G401 (cell line): ENCODE data around the gene LONP2. TPM values are rescaled to one million over a fixed set of nuclear protein-coding genes. Genes with fewer than 3 reads are reported as not detected.
A peak's percentile ranks its signal among the peaks of the same experiment; 100 is the strongest.
"Not testable (repeated sequence)": the region's sequence is repeated elsewhere in the genome, so short reads cannot be mapped to it uniquely, and the experiment has no call there.

Experiments used
- DNase-seq: peaks from one replicate; pipeline ENCODE4 v3.0.0-alpha.2; 2015; ENCODE audit warnings: low spot score
- in situ Hi-C: cut with HindIII; loops from 2 replicates; pipeline ENCODE4 v1.10.0; 2016; ENCODE audit warnings: low sequenced_read_pairs, mixed read lengths
- total RNA-seq: library from RNA; depleted of rRNA; stranded (reverse); fragments of >200 nt; shearing (Covaris generic); gene quantifications from 2 replicates; pipeline ENCODE4 v1.2.3, GENCODE V29; 2014

LONP2 gene
- total RNA-seq, 1 experiment from 2014 or later, result 36.1 TPM

DNA sequence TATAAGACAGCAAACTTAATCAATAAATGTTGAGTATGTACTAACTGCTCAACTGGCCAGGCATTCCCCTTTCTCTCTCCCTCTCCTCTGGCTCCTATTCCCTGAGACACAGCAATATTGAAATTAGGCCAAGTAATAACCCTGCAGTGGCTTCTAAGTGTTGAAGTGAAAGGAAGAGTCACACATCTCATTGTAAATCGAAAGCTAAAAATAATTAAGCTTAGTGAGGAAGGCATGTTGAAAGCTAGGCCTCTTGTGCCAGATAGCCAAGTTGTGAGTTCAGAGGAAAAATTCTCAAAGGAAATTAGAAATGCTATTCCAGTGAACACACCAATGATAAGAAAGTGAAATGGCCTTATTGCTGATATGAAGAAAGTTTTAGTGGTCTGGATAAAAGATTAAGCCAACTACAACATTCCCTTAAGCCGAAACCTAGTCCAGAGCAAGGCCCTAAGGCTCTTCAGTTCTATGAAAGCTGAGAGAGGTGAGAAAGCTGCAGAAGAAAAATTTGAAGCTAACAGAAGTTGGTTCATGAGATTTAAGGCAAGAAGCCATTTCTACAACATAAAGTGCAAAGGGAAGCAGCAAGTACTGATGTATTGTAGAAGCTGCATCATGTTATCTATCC is 38.6 kb downstream of the LONP2 start:
- DNase-seq, result peak; percentile 17
- in situ Hi-C loops, result no loop called here

DNA sequence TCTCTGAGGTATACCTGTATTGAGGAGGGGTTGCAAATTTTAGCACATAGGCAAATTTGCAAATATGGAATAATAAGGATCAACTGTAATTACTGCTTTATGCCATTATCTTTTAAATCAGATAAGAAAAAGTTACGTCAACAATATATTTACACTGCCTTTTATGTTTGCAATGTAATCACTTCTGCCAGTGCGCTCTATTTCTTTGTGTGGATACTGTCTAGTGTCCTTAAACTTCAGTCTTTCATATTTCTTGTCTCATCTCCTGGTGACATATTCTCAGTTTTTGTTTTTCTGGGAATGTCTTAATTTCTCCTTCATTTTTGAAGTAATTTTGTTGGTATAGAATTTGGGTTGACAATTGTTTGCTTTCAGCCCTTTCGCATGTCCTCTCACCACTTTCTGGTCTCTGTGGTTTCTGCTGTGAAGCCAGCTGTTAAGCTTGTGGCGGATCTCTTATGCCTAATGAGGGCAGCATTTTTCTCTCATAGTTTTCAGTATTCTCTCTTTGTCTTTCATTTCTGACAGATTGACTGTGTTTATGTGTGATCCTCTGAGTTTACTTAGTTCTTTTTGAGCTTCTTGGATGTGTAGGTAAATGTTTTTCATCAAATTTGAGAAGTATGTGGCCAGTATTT is 40.8 kb downstream of the LONP2 start:
- DNase-seq, result no peak

DNA sequence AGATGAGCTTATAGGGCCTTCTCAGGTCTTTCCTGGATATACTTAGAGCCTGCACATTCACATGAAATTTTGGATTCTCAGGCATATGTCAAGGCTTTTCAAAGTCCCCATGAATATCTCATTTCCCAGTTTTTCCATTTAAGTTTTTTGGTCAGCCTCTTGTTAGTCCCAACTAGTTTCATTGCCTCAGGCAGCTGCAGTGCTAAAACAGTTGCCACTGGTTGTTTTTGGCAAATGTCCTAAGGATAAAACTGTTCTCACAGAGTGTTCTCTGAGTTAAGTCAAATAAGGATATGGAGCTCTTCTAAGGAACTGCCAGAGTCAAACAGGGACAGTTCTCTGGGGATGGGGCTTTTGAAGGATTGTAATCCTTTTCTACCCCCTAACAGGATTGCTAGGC is 43.1 kb downstream of the LONP2 start:
- in situ Hi-C loops, result no loop called here

More for the DNA sequence above, 40.8 kb downstream of the LONP2 start:
- in situ Hi-C loops, result no loop called here

DNA sequence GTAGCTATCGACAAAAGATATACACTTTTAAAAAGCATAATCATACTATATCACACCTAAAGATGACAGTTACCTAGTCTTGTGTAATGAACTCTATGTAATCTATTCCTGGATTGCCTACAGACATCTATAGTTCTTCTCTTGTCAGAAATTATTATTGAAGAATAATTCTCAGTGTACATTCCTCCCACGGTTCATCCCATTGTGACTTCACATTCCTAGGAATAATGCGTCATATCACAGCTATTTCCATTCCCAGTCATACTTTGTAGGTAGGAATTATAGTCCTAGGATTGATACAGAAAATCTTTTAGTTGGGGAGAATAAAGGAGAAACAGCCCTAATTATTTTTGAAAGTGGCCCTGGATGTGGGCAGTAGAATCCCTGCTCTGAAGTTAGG is 47.2 kb downstream of the LONP2 start:
- in situ Hi-C loops, result no loop called here
- no peak for DNase-seq

More for the DNA sequence above, 43.1 kb downstream of the LONP2 start:
- no peak for DNase-seq

DNA sequence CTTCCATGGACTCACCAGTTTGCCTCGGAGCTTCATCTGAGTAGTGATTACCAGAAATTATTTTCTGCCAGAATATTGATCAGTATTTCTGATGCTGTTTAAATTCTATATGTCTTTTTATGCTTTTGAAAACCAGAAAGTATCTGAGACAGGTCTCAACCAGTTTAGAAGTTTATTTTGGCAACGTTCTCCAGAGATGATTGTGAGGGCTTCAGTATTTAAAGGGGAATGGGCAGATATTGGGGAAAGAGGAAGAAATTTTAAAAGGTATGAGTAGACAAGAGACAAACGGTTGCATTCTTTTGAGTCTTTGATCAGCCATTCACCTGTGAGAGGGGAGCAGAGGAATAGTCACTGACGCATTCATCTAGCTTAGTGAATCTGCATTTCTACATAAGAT is 47.7 kb downstream of the LONP2 start:
- DNase-seq, result no peak

DNA sequence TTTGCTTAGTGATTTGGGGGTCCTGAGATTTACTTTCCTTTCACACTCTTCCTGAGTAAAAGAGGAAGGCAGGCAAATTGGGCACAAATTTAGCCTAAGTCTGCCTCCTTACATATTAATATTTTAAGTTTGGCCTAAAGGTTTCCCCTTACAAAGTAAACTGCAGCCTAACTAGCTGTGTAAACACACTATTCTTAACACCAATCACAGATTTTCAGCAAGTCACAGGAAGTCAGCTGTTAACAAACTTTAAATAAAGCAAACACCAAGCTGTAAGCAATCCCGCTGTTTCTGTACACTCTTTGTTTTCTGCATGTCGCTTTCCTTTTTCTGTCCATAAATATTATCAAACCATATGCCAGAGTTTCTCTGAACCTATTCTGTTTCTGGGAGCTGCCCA is 48.4 kb downstream of the LONP2 start:
- no peak for DNase-seq
- in situ Hi-C loops, result no loop called here

More for the DNA sequence above, 47.7 kb downstream of the LONP2 start:
- in situ Hi-C loops, result no loop called here

DNA sequence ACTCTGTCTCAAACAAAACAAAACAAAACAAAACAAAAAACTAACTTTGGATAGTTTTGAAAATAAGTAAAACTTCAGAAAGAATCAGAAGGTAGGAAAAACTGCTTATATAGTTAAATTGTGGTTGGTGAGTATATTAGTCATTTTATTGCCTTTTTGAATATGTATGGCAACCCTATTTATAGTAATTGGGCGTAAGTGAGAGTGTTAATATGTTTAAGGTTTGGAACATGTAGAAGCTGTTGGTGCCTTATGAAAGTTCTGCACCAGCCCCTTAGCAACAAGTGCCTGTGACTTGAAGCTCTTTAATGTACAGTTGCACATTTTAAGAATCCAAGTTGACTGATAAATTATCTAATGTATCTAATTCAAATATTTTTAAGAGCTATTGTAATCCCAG is 50.6 kb downstream of the LONP2 start:
- DNase-seq, result no peak
- in situ Hi-C loops, result no loop called here

DNA sequence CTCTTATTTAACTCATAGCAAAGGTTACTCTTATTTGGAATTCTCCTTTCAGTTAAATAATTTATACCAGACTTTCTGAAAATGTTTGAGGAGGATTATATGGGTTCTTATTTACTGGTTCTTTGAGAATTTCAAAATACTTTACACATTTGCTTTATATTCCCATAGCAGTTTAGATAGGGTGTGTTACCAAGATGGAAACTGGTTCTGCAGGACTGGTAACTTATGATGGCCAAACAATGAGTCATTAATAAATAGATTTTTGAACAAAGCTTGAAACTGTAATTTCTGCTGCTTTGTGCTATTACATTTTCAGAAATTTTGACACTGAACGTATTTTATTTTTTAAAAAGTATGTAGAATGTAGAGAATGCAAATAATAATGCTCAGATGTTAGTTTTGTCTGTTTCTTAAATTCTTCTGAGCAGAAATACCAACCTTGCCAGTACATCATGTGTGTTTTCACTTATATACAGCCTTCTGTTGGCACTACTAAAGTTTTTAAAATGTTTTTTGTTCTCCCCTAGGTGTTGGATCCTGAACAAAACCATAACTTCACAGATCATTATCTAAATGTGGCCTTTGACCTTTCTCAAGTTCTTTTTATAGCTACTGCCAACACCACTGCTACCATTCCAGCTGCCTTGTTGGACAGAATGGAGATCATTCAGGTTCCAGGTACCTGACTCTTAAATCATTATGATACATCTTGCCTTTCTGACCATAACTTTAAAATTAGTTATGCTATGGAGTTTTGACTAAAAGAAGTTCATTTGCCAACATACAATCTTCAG is 51.6 kb downstream of the LONP2 start:
- no peak for DNase-seq
- in situ Hi-C loops, result no loop called here

DNA sequence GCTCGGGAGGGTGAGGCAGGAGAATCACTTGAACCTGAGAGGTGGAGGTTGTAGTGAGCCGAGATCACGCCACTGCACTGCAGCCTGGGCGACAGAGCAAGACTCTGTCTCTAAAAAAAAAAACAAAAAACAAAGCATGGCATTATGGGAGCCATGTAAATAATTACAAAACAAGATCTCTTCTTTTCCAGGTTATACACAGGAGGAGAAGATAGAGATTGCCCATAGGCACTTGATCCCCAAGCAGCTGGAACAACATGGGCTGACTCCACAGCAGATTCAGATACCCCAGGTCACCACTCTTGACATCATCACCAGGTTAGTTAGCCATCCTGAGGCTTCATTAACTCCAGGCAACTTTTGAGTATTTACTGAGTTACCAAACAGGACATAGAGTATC is 55.4 kb downstream of the LONP2 start:
- no peak for DNase-seq
- in situ Hi-C loops, result no loop called here

DNA sequence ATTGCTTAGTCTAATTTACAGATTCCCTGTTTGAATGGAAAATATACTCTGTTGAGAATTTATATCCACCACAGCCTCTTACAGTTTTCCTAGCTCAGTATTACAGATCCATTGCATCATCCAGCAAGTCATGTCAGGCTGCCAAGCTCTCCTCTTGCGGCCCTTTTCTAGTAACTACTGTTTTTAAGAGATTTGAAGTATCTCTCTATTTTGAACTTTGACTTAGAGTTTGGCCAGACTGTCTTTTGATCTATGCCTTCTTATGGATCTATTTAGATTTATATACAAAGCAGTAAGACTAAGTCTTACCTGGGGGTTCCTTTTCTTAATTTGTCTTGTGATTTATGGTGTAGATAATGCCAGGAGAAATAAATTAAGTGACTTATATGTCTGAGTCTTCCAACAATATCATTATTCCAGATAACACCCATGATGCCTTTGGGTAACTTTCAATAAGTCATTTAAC is 56.3 kb downstream of the LONP2 start:
- in situ Hi-C loops, result no loop called here
- no peak for DNase-seq

DNA sequence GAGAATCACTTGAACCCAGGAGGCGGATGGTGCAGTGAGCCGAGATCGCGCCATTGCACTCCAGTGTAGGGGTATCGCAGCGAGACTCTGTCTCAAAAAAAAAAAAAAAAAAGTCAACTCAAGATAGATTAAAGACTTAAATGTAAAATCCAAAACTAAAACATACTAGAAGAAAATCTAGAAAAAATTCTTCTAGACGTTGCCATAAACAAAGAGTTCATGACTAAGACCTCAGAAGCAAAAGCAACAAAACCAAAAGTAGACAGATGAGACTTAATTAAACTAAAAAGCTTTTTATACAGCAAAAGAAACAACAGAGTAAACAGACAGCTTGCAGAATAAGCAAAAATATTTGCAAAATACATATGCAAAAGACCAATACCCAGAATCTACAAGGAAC is 64.4 kb downstream of the LONP2 start:
- DNase-seq, result no peak
- in situ Hi-C loops, result no loop called here

DNA sequence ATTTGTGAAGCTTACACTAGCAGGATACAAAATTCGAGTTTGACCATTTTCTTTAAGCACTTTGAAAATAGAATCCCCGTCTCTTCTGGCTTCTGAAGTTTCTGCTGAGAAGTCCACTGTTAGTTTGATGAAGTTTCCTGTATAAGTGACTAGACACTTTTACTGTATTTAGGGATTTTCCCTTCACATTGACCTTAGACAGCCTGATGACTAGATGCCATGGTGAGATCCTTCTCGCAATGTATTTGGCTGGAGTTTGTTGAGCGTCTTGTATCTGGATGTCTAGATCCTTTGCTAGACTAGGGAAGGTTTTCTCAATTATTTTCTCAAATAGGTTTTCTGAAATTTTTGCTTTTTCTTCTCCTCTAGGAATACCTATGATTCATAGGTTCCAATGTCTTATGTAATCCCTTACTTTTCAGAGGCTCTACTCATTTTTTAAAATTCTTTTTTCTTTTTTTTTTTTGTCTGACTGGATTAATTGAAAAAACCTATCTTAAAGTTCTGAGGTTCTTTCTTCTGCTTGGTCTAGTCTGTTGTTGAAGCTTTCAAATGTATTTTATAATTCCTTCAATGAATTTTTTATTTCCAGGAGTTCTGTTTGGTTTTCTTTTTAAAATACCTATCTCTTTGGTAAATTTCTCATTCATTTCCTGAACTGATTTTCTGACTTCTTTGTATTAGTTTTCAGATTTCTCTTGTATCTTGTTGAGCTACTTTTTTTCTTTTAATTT is 67.0 kb downstream of the LONP2 start:
- no peak for DNase-seq
- in situ Hi-C loops, result no loop called here

DNA sequence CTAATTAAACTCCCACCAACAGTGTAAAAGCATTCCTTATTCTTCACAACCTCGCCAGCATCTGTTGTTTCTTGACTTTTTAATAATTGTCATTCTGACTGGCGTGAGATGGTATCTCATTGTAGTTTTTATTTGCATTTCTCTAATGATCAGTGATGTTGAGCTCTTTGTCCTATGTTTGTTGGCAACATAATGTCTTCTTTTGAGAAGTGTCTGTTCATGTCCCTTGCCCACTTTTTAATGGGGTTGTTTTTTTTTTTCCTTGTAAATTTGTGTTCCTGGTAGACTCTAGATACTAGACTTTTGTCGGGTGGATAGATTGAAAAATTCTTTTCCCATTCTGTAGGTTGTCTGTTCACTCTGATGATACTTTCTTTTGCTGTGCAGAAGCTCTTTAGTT is 69.8 kb downstream of the LONP2 start:
- DNase-seq, in situ Hi-C loops: not testable (repeated sequence)

DNA sequence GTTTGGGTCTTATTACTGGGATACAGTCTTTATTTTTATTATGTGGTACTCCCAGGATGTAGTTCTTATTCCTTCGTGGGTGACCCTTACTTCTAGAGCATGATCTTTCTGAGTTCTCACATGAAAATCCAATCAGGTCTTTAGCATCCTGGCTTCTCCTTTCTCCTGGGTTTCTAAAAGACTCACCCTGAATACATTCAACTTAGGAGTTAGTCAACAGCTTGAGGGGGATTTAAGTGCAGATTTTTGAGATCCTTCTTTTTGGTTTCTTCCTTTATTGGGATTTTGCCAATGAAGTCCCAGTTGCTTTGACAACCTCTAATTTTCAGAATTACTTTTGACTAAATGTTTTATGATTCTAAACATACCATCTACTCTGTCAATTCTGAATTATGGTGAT is 72.9 kb downstream of the LONP2 start:
- in situ Hi-C loops, result no loop called here
- DNase-seq, result no peak

DNA sequence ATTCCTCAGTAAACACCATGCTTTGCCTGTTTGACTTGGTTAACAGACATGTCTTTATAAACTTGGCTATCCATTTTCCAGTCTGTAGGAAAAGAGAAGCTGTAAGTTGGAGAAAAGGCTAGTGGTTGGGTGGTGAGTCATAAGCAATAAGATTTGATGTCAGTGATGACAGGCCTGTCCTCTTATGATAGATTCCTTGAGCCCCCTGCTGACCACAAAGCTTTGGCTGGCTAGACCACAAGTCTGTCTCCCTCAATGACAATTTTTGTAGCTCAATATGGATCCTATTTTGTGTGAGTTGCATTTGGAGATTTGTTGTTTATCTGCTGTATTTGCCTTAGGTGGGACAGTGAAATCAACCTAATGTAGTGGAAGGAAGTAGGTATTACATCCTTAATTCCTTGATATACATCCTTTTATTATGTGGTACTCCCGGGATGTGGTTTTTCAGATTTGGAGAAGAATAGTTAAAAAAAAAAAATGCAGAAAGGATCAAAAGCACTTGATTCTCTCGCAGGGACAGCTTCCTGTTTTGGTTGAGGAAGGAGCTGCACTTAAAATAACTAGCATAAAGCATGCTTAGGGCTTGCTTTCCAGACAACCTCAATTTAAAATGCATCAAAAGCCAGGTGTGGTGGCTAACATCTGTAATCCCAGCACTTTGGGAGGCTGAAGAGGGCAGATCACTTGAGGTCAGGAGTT is 73.7 kb downstream of the LONP2 start:
- no peak for DNase-seq
- in situ Hi-C loops, result no loop called here

DNA sequence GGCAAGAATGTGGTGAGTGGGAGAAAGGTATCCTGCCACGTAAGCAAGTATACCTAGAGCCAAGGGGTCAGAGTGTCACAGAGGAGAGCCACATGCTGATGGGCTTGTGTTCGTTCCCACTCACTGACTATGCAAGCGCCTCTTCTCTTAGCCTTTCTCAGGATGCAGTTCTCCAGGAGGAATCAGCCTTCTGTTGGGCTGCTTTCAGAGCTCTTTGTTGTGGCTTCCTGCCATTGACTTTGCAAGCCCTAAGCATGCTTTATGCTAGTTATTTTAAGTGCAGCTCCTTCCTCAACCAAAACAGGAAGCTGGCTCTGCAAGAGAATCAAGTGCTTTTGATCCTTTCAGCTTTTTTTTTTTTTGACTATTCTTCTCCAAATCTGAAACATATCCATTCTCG is 74.5 kb downstream of the LONP2 start:
- DNase-seq, result no peak
- in situ Hi-C loops, result no loop called here

DNA sequence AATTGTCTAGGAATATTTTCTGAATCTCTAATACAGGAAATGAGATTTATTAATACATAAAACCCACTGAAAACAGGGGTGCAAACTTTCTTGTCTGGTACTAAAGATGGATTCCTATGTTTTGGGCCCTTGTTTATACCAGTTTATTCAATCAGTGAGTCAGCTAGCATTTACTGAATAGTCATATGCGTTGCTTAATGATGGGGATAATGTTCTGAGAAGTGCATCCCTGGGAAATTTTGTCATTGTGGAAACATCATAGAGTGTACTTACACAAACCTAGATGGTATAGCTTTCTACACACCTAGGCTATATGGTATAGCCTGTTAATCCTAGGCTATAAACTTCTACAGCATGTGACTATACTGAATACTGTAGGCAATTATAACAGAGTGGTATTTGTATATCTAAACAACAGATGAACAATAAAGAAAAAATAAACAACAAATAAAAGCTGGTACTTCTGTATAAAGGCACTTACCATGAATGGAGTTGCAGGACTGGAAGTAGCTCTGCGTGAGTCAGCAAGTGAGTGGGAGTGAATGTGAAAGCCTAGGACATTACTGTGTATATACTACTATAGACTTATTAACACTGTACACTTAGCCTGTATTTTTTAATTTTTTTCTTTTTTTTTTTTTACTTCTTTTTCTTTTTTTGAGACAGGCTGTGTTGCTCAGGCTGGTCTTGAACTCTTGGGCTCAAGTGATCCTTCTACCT is 77.4 kb downstream of the LONP2 start:
- in situ Hi-C loops, result no loop called here
- no peak for DNase-seq
